GM19395 (cell line): ENCODE data around the gene NUP37.

Experiments used
- ATAC-seq: cut with Tn5 transposase; IDR thresholded peaks from one replicate; pipeline ENCODE4 v1.9.1; 2021; ENCODE audit warnings: mild to moderate bottlenecking, moderate library complexity; ENCODE audit not compliant: unreplicated experiment

Gene NUP37

GRCh38 chr12:102033991-102034745, 85.7 kb downstream of the NUP37 start:
- no peak for ATAC-seq

GRCh38 chr12:102031852-102032251, 88.1 kb downstream of the NUP37 start:
- no peak for ATAC-seq

- no peak for ATAC-seq
Measured at GRCh38 chr12:102029141-102029540, 90.8 kb downstream of the NUP37 start.

GRCh38 chr12:102026728-102027127, 93.2 kb downstream of the NUP37 start:
- no peak for ATAC-seq

- no peak for ATAC-seq
Measured at GRCh38 chr12:102024765-102025164, 95.1 kb downstream of the NUP37 start.

GRCh38 chr12:102023343-102023930, 96.5 kb downstream of the NUP37 start:
- ATAC-seq: no peak
